ENCODE measurements around the gene STX18. TPM values are rescaled to one million over a fixed set of nuclear protein-coding genes. Genes with fewer than 3 reads are reported as not detected.

Gene STX18
- total and polyA plus RNA-seq, 2 of the 13 experiments (the other 11 are each of a cell fraction or from before 2014, with no cell fraction given) = 23.9 to 37.1 TPM

DNA sequence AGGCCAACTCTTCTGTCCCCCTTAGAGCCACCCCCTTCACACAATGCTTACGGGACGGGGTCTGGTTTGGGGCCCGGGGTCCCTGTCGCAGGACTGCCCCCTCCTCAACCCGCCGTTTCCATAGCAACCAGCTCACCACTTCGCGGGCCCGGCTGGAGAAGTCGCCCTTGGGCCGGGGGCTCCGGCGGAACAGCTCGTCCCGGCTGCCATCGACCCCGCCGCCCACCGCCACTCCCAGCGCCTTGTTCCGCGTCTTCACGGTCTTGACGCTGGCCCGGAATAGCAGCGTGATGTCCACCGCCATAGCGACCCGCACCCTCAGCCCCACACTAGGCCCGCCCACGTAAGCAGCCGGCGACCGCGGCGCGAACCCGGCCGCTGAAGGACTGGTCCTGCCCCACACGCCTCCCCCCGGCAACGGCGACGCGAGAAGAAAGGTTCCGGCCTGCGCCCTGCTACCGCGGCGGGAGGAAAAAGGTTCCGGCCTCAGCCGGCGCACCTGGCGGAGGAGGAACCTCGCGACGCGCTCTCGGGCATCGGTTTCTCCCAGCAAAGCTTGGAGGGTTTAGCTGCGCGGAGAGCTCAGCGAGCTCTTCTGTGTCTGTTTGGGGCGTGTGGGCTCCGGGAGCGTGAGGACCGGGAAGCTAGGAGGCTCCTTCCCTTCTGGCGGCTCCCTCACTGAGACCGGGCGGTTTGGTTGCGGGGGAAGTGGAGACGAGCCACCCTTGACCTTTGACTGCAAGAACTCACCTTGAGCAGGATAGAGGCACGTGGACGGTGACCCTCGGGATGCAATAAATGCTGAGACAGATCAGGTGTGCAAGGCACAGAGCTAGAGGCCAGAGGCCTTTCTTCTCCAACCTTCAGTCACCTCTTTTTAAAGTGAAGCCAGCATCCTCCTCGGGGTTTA, at the start of gene STX18 (continued):
- TF ChIP-seq, protein P1, sequence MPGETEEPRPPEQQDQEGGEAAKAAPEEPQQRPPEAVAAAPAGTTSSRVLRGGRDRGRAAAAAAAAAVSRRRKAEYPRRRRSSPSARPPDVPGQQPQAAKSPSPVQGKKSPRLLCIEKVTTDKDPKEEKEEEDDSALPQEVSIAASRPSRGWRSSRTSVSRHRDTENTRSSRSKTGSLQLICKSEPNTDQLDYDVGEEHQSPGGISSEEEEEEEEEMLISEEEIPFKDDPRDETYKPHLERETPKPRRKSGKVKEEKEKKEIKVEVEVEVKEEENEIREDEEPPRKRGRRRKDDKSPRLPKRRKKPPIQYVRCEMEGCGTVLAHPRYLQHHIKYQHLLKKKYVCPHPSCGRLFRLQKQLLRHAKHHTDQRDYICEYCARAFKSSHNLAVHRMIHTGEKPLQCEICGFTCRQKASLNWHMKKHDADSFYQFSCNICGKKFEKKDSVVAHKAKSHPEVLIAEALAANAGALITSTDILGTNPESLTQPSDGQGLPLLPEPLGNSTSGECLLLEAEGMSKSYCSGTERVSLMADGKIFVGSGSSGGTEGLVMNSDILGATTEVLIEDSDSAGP (CRISPR knock-in tag; IDR thresholded peaks at IDR 0.05; ENCODE audit: borderline replicate concordance) = peak; percentile 98
- TF ChIP-seq ZNF367 (CRISPR knock-in tag; IDR thresholded peaks at IDR 0.05; ENCODE audit: borderline replicate concordance) = peak; percentile 76; the same call in 1 of the 2 replicates
- no peak for TF ChIP-seq SP1 (IDR thresholded peaks at IDR 0.05)
- TF ChIP-seq SP1 (CRISPR knock-in tag; IDR thresholded peaks at IDR 0.05) = peak; percentile 94
- peak; percentile 97; the same call in 1 of the 2 replicates for TF ChIP-seq ZNF383 (CRISPR knock-in tag; IDR thresholded peaks at IDR 0.05; ENCODE audit: borderline replicate concordance)
- TF ChIP-seq NONO (IDR thresholded peaks at IDR 0.05) = no peak
- TF ChIP-seq NONO (CRISPR knock-in tag; conservative IDR thresholded peaks at IDR 0.05) = peak; percentile 100
- peak; percentile 98 for TF ChIP-seq ZSCAN31 (CRISPR knock-in tag; IDR thresholded peaks at IDR 0.05; ENCODE audit: low read depth)
- peak; percentile 83; the same call in 1 of the 2 replicates for TF ChIP-seq ZNF253 (CRISPR knock-in tag; IDR thresholded peaks at IDR 0.05; ENCODE audit: borderline replicate concordance)
- peak; percentile 98 for TF ChIP-seq ZNF547 (CRISPR knock-in tag; IDR thresholded peaks at IDR 0.05)
- peak; percentile 98 for TF ChIP-seq TGIF2 (CRISPR knock-in tag; IDR thresholded peaks at IDR 0.05)
- peak; percentile 95 for TF ChIP-seq MAF1 (CRISPR knock-in tag; IDR thresholded peaks at IDR 0.05; ENCODE audit: borderline replicate concordance)
- TF ChIP-seq KAT7 (CRISPR knock-in tag; IDR thresholded peaks at IDR 0.05; ENCODE audit: borderline replicate concordance) = peak; percentile 99
- TF ChIP-seq ADNP (CRISPR knock-in tag; IDR thresholded peaks at IDR 0.05) = 0 out of 2 replicates have a peak, but pooled peaks have one; percentile 31
- TF ChIP-seq, protein P2, sequence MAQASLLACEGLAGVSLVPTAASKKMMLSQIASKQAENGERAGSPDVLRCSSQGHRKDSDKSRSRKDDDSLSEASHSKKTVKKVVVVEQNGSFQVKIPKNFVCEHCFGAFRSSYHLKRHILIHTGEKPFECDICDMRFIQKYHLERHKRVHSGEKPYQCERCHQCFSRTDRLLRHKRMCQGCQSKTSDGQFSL (CRISPR knock-in tag; IDR thresholded peaks at IDR 0.05) = peak; percentile 58; the same call in 1 of the 2 replicates
- TF ChIP-seq ZNF646 (CRISPR knock-in tag; IDR thresholded peaks at IDR 0.05) = peak; percentile 59
- no peak for TF ChIP-seq JDP2 (CRISPR knock-in tag; IDR thresholded peaks at IDR 0.05; ENCODE audit: borderline replicate concordance)
- peak; percentile 98 for TF ChIP-seq ZC3H13 (CRISPR knock-in tag; IDR thresholded peaks at IDR 0.05)
- peak; percentile 93 for TF ChIP-seq MXD3 (CRISPR knock-in tag; IDR thresholded peaks at IDR 0.05)
- TF ChIP-seq ZNF775 (CRISPR knock-in tag; IDR thresholded peaks at IDR 0.05; ENCODE audit: borderline replicate concordance) = no peak
- peak; percentile 95; the same call in 1 of the 2 replicates for TF ChIP-seq ZNF772 (CRISPR knock-in tag; IDR thresholded peaks at IDR 0.05)

Measured in HepG2 (cell line).